ENCODE measurements around the gene ETFA.

ETFA gene

DNA sequence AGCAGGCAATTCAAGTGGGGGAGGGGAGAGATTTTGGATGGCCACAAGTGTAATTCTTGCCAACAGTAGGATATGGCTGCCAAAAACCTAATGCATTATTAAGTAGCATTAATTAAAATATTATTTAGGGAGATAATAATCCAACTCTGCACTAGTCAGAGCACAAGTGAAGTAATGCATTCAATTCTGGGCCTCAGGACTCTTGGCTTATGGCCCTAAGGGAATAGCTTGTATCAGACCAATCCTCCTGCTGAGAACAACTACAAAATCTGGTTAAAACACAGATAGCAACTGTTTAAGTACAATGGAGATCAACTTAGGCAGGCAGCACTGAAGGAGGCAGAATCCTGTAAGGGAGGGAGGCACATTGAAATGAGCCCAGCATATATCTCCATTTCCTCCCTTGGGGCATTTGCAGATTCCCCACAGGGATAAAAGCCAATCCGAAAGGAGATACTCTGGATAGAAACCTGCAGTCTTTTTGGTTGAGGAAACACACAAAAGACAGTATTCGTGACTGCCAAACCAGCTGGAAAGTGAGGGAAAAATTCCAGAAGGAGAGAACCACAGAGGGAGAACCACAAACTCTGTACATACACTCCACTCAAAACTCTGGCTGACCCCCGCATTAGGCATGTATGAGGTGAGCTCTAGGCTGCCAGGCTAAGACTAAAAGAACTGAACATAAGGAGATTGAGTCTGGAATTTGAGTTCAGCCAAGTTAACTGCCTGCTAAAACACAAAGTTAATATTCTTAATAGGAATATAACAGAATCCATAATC, 57.4 kb downstream of the ETFA start:
- TF ChIP-seq POLR2A (IDR thresholded peaks at IDR 0.05; ENCODE audit: low read length), result no peak

DNA sequence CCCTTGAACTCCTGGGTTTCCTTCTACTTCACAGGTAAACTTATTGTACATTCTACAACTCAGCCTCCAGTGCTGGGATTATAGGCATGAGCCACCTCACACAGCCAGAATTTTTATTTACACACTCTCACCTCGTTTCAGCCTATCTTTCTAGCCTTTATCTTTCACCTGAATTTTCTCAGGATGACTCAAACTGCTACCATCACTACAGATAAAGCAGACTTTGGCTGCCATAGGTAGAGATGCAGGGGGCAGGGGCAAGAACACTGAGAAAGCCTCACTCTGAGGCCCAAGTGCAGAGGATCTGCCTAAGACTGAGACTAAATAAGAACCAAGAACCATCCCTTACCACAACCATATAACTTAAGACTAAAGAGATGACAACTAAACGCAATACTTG, 59.0 kb downstream of the ETFA start:
- DNase-seq, result no peak
- TF ChIP-seq POLR2A (IDR thresholded peaks at IDR 0.05; ENCODE audit: low read length) (no peak), GATA1 (IDR thresholded peaks at IDR 0.05; ENCODE audit: low read depth, low read length) (no peak)

More for the DNA sequence above, 57.4 kb downstream of the ETFA start:
- no peak for DNase-seq

DNA sequence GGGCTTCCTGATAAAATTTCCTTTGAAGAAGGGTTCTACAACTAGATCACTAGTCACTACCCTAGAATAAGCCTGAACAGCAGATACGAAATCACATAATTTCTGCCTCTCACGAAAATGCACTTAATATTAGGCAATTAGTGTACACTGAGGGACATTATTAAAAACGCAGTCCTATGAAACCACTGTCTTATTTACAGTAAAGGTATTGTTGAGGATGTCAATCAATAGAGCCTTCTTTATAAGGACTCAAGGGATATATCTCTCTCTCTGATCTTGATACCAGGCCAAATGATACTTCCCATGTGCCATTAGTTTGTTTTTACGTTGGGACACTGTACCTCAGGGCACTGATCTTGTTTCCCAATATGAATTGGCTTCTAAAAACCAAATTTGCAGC, 59.6 kb downstream of the ETFA start:
- TF ChIP-seq GATA1 (IDR thresholded peaks at IDR 0.05; ENCODE audit: low read depth, low read length) (no peak), POLR2A (IDR thresholded peaks at IDR 0.05; ENCODE audit: low read length) (no peak)
- DNase-seq, result no peak

DNA sequence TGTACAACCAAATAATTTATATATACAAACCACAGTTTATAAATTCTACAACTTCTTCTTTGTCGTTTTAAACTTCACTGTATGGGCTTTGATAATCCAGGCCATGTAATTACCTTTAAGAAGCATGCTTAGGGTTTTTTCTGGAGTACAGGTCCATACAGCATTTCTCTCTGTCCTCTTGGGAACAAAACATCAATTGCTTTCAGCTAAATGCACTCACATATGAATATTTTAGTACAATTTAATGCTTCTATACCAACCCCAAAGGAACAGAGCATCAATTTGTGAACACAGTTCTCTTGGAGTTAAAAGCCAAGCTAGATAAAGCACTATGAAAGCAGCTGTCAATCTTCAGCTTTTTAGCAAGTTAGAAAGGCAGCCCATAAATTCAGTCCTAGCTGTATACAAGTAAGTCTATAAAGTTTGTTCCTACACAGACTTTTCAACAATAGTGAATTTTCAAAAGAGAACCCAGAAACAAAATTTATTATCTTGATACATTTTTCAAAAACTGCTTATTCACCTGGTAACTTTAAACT, 66.1 kb downstream of the ETFA start:
- TF ChIP-seq POLR2A (IDR thresholded peaks at IDR 0.05; ENCODE audit: low read length), result no peak
- no peak for TF ChIP-seq GATA1 (IDR thresholded peaks at IDR 0.05; ENCODE audit: low read depth, low read length)
- no peak for DNase-seq

DNA sequence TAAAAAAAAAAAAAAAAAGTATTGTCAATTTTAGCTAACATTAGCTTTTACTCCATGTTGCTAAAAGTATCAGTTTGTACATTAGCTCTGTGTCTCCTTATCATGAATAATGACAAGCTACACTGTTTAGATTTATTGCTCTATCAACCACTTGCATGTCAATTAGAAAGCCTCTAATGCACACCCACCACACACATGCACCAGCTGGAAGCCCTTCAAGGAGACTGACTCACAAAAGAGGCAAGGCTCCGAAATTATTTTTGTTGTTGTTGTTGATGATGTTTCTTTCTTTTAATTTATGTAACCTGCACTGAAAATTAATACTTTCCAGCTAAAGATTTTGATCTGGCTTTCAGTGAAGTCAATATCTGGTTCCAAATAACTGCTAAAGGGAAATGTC, 71.5 kb downstream of the ETFA start:
- no peak for DNase-seq
- TF ChIP-seq GATA1 (IDR thresholded peaks at IDR 0.05; ENCODE audit: low read depth, low read length), result no peak
- TF ChIP-seq POLR2A (IDR thresholded peaks at IDR 0.05; ENCODE audit: low read length), result no peak

DNA sequence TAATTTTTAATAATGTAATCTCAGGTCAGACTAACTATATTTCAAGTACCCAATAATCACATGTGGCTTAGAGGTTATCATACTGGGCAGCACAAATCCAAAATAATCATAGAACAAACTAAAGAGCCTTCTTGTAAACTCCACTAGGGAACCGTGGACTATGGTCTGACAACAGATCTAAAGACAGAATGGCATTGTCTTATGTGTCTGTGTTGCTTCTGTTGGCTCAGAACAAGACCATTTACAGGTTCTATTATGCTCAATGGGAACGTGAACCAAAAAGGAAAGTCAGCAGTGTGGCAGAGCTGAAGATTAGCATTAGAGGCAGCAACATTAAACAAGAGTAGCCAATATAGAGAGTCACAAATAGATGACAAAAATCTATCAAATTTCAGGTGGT, 74.9 kb downstream of the ETFA start:
- no peak for TF ChIP-seq POLR2A (IDR thresholded peaks at IDR 0.05; ENCODE audit: low read length)
- TF ChIP-seq GATA1 (IDR thresholded peaks at IDR 0.05; ENCODE audit: low read depth, low read length), result no peak
- no peak for DNase-seq

DNA sequence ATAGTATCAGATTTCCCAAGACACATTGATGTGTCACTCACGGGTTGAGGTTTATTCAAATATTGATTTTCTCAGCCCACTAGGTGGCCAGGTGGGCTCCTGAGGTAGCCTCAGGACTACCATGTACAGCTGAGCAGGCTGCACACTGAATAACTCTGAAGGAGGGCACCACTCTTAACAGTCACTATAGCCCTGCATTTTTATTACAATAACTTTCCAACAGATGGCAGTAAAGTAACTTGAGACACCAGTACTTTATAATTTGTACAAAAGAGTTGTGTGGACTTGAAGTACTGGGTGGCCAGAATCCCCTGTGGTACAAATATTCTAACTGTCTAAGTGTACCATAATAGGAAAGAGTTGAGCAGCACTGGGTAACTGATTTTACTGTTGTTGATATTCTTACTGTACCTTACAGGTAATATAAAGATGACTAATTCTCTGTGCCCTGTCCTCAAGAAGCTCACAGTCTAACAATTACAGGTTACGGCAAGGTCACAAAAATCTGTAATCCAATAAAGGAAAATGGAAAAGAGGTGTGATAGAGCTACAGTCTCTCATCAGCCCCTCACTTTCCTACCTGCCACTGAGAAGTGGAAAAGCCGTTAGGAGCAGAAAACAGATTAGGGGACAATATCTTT, 76.0 kb downstream of the ETFA start:
- no peak for TF ChIP-seq POLR2A (IDR thresholded peaks at IDR 0.05; ENCODE audit: low read length)
- no peak for TF ChIP-seq GATA1 (IDR thresholded peaks at IDR 0.05; ENCODE audit: low read depth, low read length)
- peak; percentile 35 to 50 for DNase-seq

DNA sequence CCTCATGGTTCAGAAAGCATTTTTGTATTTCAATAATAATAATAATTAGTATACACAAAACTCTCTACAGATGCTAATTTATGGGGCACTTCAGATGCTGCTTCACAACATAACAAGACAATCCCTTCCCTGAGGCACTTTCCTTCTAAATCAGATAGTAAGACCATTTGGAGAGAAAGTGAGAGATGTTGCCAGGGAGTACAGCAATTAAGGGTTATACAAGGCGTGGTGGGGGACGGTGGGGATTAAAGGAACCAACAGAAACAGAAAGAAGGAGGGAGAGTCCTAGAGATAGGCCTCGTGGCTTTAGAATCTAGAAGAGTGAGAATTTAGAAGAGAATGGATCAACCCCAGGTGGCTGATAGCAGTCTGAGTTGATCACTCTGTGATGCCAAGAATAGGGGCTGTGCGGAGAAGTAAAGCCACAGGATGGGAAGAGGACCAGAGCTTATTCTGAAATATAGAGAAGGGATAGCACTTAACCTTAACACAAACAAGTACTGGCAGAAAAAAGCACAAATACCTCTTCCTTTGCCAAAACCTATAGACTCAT, 76.9 kb downstream of the ETFA start:
- DNase-seq, result no peak
- TF ChIP-seq POLR2A (IDR thresholded peaks at IDR 0.05; ENCODE audit: low read length) (no peak), GATA1 (IDR thresholded peaks at IDR 0.05; ENCODE audit: low read depth, low read length) (no peak)

DNA sequence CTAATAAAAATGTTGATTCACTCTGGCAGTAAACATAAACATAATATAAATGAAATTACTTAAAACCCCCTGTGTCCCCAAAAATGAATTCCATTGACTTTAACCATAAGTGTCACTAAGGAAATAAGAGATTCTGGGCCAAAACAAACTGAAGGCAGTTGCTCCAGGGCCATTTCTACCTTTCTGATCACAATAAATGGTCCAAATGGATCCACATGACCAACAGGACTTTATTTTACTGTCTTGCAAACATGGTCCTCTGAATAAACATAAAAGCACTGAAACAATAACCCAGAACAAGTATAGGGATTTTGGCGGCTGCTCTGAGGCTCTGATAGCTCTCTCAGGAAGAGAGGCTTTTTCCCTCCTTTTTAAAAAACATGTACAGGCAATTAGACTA, 77.3 kb downstream of the ETFA start:
- DNase-seq, result no peak
- TF ChIP-seq POLR2A (IDR thresholded peaks at IDR 0.05; ENCODE audit: low read length), result no peak
- no peak for TF ChIP-seq GATA1 (IDR thresholded peaks at IDR 0.05; ENCODE audit: low read depth, low read length)

DNA sequence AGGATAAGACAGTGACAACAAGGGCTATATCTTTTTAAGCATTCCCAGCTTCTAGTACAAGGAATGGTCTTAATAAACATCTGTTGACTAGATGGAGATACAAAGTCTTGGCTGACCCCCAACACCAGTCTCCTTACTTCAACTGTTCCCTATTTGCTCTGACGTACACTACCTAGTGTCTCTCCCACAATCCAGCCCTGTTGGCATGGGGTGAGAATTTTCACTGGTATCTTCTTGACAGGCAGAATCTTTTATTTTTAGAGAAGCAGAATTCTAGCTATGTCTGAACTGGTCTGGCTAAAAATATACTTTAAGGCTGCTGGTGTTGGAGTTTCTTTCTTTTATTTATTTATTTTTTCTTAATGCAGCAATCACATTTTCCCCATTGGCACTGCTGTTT, 82.0 kb downstream of the ETFA start:
- TF ChIP-seq POLR2A (IDR thresholded peaks at IDR 0.05; ENCODE audit: low read length) (no peak), GATA1 (IDR thresholded peaks at IDR 0.05; ENCODE audit: low read depth, low read length) (no peak)
- DNase-seq, result no peak

DNA sequence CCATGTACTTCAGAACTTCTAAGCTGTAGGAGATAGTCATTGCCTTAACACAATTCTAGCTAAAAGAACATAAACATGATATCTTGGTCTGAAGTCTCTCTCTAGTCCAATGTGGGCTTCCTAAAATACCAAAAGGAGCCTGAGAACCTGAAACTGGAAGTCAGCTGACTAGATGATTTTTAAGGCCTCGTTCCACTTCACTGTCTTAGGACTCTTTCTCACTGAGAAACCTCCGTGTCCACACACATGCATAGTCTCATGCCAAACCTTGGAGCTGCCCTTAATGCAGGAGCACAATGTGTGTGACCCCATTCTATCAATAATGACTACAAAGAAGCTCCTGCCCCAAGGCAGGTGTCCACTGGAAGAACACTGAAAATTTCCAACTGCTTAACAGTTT, 87.7 kb downstream of the ETFA start:
- DNase-seq, result no peak
- TF ChIP-seq POLR2A (IDR thresholded peaks at IDR 0.05; ENCODE audit: low read length) (no peak), GATA1 (IDR thresholded peaks at IDR 0.05; ENCODE audit: low read depth, low read length) (no peak)

DNA sequence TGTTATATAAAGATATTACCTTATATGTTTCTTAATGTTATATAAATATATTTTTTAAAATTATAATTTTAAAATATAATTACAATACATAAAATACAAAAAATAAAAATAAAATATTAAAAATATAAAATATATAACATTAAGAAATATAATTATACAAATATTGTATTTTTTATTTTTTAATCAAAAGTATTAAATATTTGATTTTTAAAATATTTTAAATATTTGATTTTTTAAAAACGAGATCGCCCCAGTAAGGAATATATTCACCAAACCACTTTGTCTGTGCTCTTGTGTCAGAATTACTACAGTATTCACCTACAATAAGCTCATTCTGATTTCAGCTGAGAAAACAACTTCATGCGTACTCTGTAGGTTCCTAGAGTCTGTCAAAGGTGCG, 89.1 kb downstream of the ETFA start:
- TF ChIP-seq POLR2A (IDR thresholded peaks at IDR 0.05; ENCODE audit: low read length) (no peak), GATA1 (IDR thresholded peaks at IDR 0.05; ENCODE audit: low read depth, low read length) (no peak)
- DNase-seq, result no peak

DNA sequence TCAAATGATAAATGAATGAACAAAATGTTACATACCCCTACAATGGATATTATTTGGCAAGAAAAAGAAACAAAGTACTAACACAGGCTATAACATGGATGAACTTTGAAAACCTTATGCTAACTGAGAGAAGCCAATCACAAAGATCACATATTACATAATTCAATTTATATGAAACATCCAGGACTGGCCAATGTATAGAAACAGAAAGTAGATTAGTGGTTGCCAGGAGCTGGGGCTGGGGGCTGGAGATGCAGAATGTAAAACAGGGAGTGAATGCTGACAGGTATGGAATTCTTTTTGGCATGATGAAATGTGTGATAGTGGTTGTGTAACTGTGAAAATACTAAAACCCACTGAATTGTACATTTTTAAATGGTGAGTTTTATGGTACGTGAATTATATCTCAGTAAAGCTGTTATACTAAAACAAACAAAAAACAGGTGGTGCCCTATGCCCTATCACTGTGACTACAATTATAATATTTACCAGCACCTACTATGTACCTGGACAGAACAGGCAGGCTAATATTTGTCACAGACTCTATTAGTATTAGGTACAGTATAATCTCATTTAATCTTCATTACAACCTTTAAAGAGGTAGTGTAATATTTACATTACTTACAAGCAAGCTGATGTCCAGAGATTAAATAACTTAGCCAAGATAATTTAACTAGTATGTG, 90.0 kb downstream of the ETFA start:
- DNase-seq, result no peak
- TF ChIP-seq POLR2A (IDR thresholded peaks at IDR 0.05; ENCODE audit: low read length) (no peak), GATA1 (IDR thresholded peaks at IDR 0.05; ENCODE audit: low read depth, low read length) (no peak)

DNA sequence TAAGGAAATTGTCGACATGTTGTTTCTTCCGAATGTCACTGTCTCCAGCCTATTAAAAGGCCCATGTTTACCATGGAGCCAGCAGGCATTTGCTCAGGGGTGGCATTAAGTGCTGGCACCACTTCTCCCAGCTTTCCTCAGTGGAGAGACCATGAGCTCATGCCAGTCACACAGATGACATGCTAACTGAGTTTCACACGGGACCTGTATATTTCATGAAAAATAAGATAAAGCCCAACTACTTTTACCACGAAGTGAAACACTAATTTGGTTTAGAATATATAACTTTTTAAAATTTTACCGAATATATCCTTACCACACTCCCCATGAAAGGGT, 93.4 kb downstream of the ETFA start:
- TF ChIP-seq POLR2A (IDR thresholded peaks at IDR 0.05; ENCODE audit: low read length) (no peak), GATA1 (IDR thresholded peaks at IDR 0.05; ENCODE audit: low read depth, low read length) (no peak)
- DNase-seq, result no peak

Data from erythroblast (primary cell).